CD4-positive, alpha-beta T cell treated with Interleukin-4 for 4 hours (primary cell): ENCODE measurements around the gene DMAP1.

Source experiments
- DNase-seq: peaks from one replicate; pipeline ENCODE4 v3.0.0-alpha.2; 2020

The DMAP1 gene

GRCh38 chr1:44229435-44230167 lies 16.3 kb downstream of the DMAP1 start:
- DNase-seq: no peak

GRCh38 chr1:44230796-44231195 lies 17.5 kb downstream of the DMAP1 start:
- DNase-seq: no peak

GRCh38 chr1:44233593-44233992 lies 20.3 kb downstream of the DMAP1 start:
- no peak for DNase-seq

- no peak for DNase-seq
These were observed 22.5 kb downstream of the DMAP1 start for GRCh38 chr1:44235808-44236207.

GRCh38 chr1:44236490-44237272 lies 23.4 kb downstream of the DMAP1 start:
- DNase-seq: no peak

GRCh38 chr1:44237721-44238457 lies 24.6 kb downstream of the DMAP1 start:
- no peak for DNase-seq

GRCh38 chr1:44238660-44239059 lies 25.4 kb downstream of the DMAP1 start:
- DNase-seq: no peak

- DNase-seq: no peak
These were observed 26.2 kb downstream of the DMAP1 start for GRCh38 chr1:44239331-44239960.

GRCh38 chr1:44239961-44240371 lies 26.7 kb downstream of the DMAP1 start:
- no peak for DNase-seq

- no peak for DNase-seq
These were observed 27.8 kb downstream of the DMAP1 start for GRCh38 chr1:44240802-44241671.

GRCh38 chr1:44242746-44243145 lies 29.5 kb downstream of the DMAP1 start:
- DNase-seq: no peak

GRCh38 chr1:44243782-44244495 lies 30.7 kb downstream of the DMAP1 start:
- no peak for DNase-seq

GRCh38 chr1:44244986-44245385 lies 31.7 kb downstream of the DMAP1 start:
- no peak for DNase-seq

- no peak for DNase-seq
These were observed 33.5 kb downstream of the DMAP1 start for GRCh38 chr1:44246806-44247205.

GRCh38 chr1:44249543-44249942 lies 36.3 kb downstream of the DMAP1 start:
- no peak for DNase-seq

GRCh38 chr1:44250068-44250781 lies 37.0 kb downstream of the DMAP1 start:
- DNase-seq: no peak

- no peak for DNase-seq
These were observed 38.2 kb downstream of the DMAP1 start for GRCh38 chr1:44251486-44251885.

- no peak for DNase-seq
These were observed 38.9 kb downstream of the DMAP1 start for GRCh38 chr1:44251989-44252671.

GRCh38 chr1:44254392-44254910 lies 41.2 kb downstream of the DMAP1 start:
- no peak for DNase-seq
